ENCODE results near the gene EXOSC1.

Gene EXOSC1

GRCh38 chr10:97466755-97467154 is 20.9 kb upstream of the EXOSC1 start:
- TF ChIP-seq REST (IDR thresholded peaks at IDR 0.05; ENCODE audit: insufficient read depth in 1 of 2, low read depth in 2 of 2, low read length in 2 of 2) (no peak), SIN3A (IDR thresholded peaks at IDR 0.05; ENCODE audit: borderline replicate concordance, insufficient read depth, low read length) (no peak), TAF1 (IDR thresholded peaks at IDR 0.05; ENCODE audit: borderline replicate concordance, insufficient read depth, low read length) (no peak), FOXP2 (optimal IDR thresholded peaks at IDR 0.05; ENCODE audit: borderline replicate concordance, extremely low read depth, extremely low read length, insufficient read depth) (no peak), POLR2AphosphoS5 (IDR thresholded peaks at IDR 0.05; ENCODE audit: low read depth, low read length) (no peak)

- TF ChIP-seq SIN3A (IDR thresholded peaks at IDR 0.05; ENCODE audit: borderline replicate concordance, insufficient read depth, low read length) (no peak), REST (IDR thresholded peaks at IDR 0.05; ENCODE audit: insufficient read depth in 1 of 2, low read depth in 2 of 2, low read length in 2 of 2) (no peak), FOXP2 (optimal IDR thresholded peaks at IDR 0.05; ENCODE audit: borderline replicate concordance, extremely low read depth, extremely low read length, insufficient read depth) (no peak), POLR2AphosphoS5 (IDR thresholded peaks at IDR 0.05; ENCODE audit: low read depth, low read length) (no peak), TAF1 (IDR thresholded peaks at IDR 0.05; ENCODE audit: borderline replicate concordance, insufficient read depth, low read length) (no peak)
Observed at GRCh38 chr10:97465982-97466381, 20.2 kb upstream of the EXOSC1 start.

GRCh38 chr10:97464226-97464625 is 18.4 kb upstream of the EXOSC1 start:
- TF ChIP-seq POLR2AphosphoS5 (IDR thresholded peaks at IDR 0.05; ENCODE audit: low read depth, low read length), result no peak
- no peak for TF ChIP-seq SIN3A (IDR thresholded peaks at IDR 0.05; ENCODE audit: borderline replicate concordance, insufficient read depth, low read length)
- TF ChIP-seq REST (IDR thresholded peaks at IDR 0.05; ENCODE audit: insufficient read depth in 1 of 2, low read depth in 2 of 2, low read length in 2 of 2), result no peak
- no peak for TF ChIP-seq FOXP2 (optimal IDR thresholded peaks at IDR 0.05; ENCODE audit: borderline replicate concordance, extremely low read depth, extremely low read length, insufficient read depth)
- no peak for TF ChIP-seq TAF1 (IDR thresholded peaks at IDR 0.05; ENCODE audit: borderline replicate concordance, insufficient read depth, low read length)

GRCh38 chr10:97463363-97464132 is 17.7 kb upstream of the EXOSC1 start:
- TF ChIP-seq REST (IDR thresholded peaks at IDR 0.05; ENCODE audit: insufficient read depth in 1 of 2, low read depth in 2 of 2, low read length in 2 of 2) (no peak), TAF1 (IDR thresholded peaks at IDR 0.05; ENCODE audit: borderline replicate concordance, insufficient read depth, low read length) (no peak), POLR2AphosphoS5 (IDR thresholded peaks at IDR 0.05; ENCODE audit: low read depth, low read length) (no peak), SIN3A (IDR thresholded peaks at IDR 0.05; ENCODE audit: borderline replicate concordance, insufficient read depth, low read length) (no peak), FOXP2 (optimal IDR thresholded peaks at IDR 0.05; ENCODE audit: borderline replicate concordance, extremely low read depth, extremely low read length, insufficient read depth) (no peak)
